HG03175 (cell line): ENCODE data around the gene BAIAP2L1.

ENCODE experiments used
- ATAC-seq: cut with Tn5 transposase; IDR thresholded peaks from one replicate; pipeline ENCODE4 v1.9.1; 2021; ENCODE audit warnings: mild to moderate bottlenecking, moderate library complexity; ENCODE audit not compliant: unreplicated experiment

The BAIAP2L1 gene

DNA sequence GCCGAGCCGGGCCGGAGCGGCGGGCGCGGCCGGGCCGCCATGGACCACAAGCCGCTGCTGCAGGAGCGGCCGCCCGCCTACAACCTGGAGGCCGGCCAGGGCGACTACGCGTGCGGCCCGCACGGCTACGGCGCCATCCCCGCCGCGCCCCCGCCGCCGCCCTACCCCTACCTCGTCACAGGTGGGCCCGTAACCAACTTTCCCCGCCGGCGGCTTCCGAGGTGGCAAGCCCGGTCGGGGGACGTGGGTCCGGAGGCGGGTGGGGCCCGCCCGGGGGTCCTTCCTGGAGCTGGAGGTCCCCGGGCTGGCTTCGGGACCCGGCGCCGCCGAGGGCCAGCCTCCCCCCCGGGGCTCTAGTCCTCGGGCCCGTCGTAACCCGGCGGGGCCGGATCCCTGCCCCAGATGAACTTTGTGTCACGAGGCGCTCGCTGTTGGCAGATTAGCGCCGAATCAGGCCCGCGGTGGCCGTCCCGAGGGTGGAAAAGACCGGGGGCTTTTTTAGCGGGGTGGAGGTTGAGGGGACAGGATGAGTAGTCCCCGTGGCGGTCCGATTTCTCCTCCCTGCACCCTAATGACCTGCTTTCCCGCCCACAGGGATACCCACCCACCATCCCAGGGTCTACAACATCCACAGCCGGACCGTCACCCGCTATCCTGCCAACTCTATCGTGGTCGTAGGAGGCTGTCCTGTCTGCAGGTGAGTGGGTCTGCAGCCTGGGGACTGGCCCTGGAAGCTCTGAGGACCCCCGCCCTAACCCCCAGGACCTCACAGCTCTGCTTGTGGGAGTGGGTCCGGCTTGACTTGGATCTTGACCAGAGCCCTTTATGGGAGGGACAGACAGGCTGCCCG, 118.9 kb downstream of the BAIAP2L1 start:
- peak; percentile 37 for ATAC-seq

DNA sequence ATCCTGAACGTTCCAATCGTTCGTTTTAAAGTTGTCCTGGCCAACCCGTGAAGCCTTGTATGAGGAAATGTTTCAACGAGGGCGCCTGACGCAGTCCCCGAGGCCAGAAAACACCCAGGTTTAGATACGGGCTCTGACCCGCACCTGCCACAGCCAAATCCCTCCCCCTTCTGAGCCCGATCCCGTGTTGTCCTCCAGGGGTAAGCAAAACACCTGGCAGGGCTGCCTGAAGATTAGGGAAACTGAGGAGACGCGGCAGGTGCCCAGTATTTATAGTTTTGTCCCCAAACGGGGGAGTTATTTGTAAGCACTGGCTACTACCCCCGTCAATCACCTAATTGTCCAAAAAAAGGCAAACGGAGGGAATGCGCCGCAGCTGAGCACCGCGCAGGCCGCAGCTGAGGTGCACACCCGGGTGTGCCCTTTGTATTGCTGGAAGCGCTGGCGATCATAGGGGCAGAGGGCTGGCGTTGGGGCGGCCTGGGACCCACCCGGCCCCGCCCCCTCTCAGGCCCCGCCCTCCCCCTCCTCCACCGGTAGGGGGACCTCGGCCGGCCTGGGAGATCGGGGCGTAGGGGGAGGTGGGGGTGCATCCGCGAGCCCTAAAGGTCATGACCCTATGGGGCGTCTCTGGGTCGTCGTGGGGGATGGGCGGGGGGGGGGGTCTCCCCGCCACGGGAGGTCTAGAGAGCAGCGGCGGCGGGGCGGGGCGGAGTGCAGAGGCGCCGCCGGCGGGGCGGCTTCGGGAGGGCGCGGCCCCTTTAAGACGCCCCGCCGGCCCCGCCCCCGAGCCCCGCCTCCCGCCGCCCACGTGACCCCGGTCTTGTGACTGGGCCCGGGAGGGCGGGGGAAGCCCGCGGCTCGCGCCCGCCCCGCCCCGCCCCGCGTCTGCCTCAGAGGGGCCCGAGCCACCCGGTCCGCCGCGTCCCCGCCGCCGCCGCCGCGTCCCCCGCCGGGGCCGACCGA, 119.8 kb downstream of the BAIAP2L1 start, which contains the start of gene BRI3:
Gene BRI3, plus strand, starts transcription at position 896 of the 966 bp plus-strand sequence. CDS start 110 bp downstream, outside the sequence.
- peak; percentile 79 for ATAC-seq

DNA sequence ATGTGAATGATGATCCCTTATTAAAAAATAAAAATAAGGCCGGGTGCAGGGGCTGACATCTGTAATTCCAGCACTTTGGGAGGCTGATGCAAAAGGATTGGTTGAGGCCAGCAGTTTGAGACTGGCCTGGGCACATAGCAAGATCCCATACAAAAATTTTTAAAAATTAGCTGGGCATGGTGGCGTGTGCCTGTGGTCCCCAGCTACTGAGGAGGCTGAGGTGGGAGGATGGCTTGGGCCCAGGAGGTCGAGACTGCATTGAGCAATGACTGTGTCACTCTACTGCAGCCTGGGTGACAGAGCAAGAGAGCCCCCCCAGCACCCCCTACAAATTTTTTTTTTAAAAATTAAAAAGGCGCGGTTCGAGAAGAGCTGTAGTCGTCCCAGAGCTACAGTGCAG, 120.6 kb downstream of the BAIAP2L1 start:
- ATAC-seq: no peak

DNA sequence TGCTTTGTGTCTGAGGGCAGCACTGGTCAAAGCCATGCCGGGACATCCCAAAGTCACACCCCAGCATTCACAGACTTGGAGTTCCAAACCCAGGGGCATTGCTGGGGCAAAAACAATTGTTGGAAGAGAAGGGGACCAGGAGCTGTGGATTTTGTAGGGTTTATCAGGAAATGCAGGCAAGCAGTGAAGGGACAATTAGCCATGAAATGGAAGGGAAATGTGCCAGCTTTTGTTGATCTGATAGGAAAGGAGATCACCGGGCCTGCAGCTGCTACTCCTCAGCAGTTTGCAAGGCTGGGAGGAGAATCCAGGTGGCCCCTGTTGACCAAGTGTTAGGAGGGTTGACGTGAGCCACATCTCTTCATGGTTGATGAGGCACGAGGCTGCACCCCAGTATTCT, 122.0 kb downstream of the BAIAP2L1 start:
- ATAC-seq: no peak

DNA sequence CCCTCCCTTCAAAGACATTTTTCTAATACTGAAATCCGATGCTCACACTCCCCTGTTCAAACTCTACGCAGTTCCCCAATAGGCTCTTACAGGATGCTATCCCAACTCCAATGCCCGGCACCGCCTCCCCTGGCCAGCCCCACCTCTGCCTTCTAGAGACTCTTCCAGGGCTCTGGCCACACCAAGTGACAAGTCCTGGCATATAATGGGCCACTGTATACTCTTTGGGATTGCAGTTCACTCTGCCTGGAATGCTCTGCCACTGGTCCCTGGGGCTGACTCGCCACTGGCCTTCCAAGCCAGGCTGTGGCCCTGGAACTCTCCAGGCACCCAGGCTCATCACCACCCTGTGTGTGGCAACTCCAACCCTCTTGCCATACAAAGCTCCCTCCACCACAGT, 122.5 kb downstream of the BAIAP2L1 start:
- no peak for ATAC-seq

DNA sequence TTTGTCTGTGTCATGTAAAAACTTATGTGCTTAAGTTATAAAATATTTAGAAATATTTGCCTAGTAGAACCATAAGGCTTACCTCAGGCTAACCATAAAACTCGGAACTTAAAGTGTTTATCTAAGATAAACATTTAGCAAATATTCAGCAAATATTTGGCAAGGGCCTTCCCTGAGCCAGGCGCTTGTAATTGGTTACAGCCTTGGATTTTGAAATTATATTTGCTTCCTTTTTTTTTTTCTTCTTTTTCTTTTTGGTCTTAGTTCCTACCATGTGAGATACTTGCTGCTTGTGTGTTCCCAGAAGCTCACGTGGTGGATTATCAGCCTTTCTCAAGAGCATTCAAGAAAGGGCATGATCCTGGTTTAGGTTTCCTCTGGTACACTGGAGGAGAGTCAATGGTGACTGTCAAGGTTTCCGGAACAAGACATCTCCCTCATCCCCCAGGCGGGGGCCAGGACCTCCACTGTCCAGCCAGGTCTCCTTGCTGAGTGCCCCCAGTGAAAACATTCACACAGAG, 124.6 kb downstream of the BAIAP2L1 start:
- ATAC-seq: no peak

DNA sequence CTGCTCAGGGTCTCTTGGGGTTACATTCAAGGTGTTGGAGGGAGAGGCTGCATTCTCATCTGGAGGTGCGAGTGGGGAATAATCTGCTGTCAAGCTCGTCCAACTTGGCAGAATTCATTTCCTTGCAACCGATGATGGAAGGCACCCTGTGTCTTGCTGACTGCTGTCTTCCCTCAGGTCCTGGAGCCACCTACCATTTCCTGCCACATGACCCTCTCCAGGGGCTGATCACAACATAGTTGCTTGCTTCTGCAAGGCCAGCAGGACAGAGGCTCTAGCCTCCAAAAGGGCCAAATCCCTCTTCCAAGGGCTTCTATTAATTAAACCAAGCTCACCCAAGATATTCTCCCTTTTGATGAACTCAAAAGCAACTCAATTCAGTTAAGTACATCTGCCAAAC, 133.6 kb downstream of the BAIAP2L1 start:
- no peak for ATAC-seq

DNA sequence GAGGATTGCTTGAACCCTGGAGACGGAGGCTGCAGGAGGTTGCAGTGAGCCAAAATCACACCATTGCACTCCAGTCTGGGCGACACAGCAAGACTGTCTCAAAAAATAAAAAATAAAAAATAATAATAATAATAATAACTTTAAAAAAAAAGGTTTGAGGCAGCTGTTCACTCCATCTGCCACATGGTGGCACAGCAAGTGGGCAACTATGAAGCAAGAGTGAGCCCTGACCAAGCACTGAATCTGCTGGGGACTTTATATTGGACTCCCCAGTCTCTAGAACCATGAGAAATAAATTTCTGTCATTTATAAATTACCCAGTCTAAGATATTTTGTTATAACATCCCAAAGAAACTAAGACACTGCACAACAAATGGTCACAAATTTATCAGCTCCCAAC, 134.1 kb downstream of the BAIAP2L1 start:
- ATAC-seq: no peak

DNA sequence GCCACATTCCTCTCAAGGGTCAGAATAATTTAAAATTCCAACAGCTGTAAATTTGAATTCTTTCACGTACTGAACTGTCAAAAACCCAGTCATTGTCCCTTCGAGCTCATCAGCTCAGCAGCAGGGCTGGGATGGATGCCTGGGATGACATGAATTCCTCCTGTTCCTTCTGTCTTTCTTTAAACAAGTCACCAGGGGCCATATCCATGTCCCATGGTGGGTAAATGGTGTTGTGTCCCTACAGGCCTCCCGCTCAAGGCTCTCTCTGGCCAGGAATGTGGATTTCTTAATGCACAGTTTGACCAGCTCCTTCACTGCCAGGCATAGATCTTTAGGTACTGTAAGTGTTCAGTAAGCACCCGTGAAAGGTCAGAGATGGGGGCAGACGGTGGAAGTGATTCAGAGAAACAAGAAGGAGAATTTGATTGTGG, 135.0 kb downstream of the BAIAP2L1 start:
- ATAC-seq: no peak

DNA sequence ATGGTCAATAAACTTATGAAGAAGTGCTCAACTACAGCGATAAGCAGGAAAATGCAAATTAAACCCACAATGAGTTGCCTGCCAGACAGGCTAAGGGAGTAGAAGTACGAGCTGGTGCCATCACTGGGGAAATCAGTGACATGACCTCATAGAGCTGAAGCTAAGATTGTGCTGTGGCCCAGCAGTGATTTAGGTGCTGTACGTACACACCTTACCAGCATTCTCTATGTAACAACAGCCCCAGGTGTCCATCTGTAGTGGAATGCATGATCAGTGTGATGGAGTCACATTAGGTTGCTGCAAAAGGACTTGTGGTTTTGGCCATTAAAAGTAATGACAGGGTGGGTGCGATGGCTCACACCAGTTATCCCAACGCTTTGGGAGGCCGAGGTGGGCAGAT, 143.2 kb downstream of the BAIAP2L1 start:
- no peak for ATAC-seq

DNA sequence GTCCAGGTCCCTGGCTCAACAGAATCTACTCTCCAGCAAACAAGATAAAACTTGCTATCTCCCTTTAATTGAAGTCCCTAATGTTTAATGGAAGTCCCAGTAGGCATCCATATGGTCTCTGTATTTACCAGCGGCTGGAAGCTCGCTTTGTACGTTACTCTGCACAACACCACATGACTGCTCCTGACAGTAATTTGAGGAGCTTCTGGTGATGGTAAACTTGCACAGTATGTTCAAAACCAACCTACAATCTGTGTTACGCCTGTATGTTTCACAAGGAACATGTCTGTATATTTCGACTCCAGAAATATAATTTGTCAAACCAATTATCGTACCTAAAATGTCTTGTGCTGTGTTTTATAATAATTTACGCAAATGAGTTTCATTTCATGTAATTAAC, 144.5 kb downstream of the BAIAP2L1 start:
- ATAC-seq: no peak

DNA sequence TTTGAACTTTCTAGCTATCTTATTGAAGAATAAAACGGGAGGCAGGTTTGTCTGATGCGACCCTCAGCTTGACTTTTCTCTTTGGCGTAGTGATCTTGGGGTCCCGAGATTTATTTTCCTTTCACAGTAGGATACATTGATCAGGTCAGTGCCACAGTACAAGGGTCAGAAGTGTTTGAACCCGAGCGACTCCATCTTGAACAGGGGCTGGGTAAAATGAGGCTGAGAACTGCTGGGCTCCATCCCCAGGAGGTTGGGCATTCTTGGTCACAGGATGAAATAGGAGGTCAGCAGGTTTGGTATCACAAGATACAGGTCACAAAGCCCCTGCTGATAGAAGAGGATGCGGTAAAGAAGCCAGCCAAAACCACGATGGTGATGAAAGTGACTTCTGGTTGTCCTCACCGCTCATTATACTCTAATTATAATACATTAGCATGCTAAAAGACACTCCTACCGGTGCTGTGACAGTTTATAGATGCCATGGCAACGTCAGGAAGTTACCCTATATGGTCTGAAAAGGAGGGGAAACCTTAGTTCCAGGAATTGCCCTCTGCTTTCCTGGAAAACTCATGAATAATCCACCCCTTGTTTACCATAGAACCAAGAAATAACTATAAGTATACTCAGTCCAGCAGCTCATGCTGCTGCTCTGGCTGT, 145.8 kb downstream of the BAIAP2L1 start:
- ATAC-seq: no peak

DNA sequence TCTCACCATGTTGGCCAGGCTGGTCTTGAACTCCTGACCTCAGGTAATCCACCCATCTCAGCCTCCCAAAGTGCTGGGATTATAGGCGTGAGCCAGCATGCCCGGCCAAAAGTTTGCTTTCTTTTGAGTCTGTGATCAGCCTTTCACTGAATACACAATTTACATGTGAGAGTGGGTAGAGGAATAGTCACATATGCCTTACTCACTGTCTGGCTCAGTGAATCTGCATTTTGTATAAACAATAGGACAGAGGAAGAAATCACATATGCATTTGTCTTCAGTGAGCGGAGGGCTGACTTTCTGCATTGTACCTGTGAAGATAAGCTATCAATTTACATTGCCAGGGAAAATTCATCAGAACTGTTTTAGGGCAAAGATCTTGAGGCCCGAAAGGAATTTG, 146.4 kb downstream of the BAIAP2L1 start:
- no peak for ATAC-seq

DNA sequence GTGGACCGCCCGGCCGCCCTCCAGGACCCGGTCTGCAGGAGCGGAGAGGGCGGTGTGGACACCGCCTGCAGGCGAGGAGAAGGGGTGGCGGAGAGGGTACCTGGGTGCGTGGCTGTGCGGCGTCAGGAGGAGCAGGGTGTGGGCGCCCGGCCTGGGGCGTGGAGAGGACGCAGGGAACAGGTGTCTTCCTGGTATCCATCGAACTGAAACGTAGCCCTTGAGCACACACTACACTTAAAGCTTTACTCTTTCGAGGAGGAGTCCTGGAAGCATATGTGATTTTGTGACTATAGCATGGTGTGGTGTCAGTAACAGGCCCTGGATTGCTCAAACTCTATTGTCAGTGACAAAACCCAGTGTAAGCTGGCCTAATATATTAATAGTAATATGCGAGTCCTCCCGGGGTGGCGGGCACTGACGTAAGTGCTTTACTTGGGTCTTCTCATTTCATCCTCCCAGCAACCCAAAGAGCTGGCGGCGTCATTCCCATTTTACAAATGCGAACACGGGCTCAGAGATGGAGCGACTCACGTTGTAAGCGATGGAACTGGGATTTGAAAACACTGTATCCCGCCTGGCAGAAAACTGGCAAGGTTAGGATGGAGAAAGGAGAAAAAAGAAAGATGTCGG, 148.3 kb downstream of the BAIAP2L1 start:
- ATAC-seq: peak; percentile 27

DNA sequence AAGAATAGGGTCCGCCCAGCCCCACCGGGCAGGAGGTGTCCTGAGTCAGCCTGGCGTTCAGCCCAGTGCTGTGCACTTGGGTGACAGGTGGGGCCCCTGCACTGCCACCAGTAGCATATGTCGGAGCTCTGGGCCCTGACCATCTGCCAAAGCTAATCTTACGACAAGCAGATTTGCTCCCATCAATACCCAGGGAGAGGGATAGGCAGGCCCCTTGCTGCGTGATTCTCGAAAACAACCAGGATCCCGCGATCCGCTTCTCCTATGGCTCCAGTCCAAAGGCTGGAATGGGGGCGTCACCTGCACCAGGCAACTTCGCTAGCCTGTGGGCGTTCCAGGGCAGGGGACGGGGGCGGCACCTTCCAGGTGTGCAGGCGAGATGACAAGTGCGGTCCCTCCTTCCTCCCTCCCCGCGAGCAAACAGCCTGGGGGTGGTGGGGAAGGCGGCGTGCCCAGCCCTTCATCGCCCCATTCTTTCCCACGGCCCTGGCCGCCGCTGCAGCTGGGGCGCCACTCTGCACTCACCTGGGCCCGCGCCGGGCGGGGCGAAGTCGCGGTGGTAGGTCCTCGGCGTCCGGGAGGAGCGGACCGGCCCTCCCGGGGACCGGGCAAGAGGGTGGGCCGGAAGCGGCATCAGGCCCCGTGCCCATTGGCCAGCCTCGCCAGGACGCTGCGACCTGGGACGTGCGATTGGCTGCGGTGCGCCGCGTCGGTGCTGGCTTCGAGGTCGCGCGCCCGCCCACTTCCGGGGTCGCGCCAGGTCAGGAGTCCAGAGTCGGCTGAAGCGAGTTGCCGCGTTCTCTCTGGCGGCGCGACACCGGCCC, 149.1 kb downstream of the BAIAP2L1 start, which contains the start of gene TECPR1:
Gene TECPR1, minus strand, starts transcription at position 632 of the 824 bp plus-strand sequence. CDS start 6,086 bp downstream, outside the sequence.
- peak; percentile 98 for ATAC-seq

DNA sequence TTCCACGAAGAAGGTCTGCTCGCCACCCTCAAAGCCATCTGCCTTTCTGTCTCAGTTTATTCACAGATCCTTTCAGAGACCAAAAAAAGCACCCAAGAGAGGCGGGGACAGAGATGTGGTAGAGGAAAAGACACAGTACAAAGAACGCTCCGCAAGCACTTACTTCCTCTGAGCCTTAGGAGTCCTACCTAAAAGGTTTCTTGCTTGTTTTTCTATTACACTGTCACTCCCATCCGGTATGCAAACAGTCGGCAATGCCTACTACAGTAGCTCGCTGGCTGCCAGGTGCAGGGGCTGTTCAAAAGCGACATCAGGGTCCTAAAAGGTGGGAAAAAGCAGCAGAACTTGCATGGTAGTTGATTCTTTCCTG, 149.7 kb downstream of the BAIAP2L1 start:
- peak; percentile 11 for ATAC-seq

DNA sequence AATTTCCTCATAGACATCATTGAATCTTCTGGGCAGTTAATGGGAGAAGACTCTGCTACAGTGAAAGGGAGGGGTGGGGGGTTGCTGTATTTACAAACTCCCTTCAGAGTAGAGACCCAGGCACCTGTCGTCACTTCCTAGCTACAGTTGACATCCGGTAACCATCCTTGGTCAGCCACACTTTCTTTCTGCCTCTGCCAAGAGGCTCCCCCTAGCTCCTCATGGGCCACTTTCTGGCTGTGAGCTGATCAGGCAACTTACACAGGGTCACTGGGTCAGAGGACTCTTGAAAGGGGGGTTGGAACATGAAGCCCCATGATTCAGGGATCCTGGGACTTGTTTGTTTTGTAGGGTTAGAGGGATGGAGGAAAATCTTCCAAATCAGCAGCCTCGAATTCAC, 150.1 kb downstream of the BAIAP2L1 start:
- ATAC-seq: no peak

DNA sequence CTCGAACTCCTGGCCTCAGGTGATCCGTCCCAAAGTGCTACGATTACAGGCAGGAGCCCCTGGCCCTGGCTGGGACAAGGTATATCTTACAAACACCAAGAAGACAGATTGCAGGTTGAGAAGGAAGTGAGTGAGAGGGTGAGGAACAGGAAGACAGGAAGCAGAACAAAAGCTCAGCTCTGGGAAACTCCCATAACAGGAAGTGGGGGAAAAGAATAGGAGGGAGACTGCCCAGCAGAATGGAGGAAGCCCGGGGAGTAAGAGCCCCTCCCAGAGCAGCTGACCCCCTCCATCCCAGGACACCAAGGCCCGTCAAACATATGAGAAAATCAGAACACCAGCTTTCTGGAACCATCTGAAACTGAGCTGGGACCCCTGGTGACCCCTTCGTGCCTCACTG, 151.8 kb downstream of the BAIAP2L1 start:
- ATAC-seq: no peak

DNA sequence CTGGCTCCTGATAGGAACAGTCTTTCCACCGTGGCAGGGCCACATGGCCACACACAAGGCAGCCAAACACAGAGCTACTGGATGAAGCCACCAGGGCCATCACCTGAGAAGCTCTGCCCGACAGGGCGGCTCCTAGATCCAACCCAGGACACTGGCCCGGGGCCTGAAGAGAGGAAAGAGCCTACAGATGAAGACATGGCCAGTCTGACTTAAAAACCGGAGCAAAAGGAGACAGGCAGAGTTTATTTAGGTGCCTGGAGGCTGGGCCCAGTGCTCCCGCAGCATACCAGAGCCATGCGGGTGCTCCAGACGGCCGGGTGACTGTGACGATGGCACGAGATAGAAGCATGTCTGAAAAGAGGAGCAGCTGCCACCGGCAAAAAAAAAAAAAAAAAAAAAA, 152.7 kb downstream of the BAIAP2L1 start:
- no peak for ATAC-seq
